HCT116 (cell line): ENCODE measurements around the gene SLC46A3.

Experiments used
- CEBPB ChIP-seq: IDR thresholded peaks from 2 replicates; pipeline ENCODE4 v1.6.1; 2012; ENCODE audit warnings: low read depth
- CTCF ChIP-seq, 3 experiments: fragments of 200-600 bp in 1 of 3; sonication (generic) in 1 of 3; IDR thresholded peaks in 2 of 3; conservative IDR thresholded peaks in 1 of 3; 2 replicates each; pipeline ENCODE4 v1.5.1; 2012 to 2017; ENCODE audit warnings: low read depth in 2 of 3, low read length in 2 of 3, antibody characterized with exemption in 1 of 3, borderline replicate concordance in 1 of 3, control low read depth in 1 of 3, mild to moderate bottlenecking in 1 of 3, mixed read lengths in 1 of 3, mixed run types in 1 of 3, moderate library complexity in 1 of 3; ENCODE audit not compliant: insufficient read depth in 1 of 3
- EZH2 ChIP-seq: fragments of 200-600 bp; sonication (generic); IDR thresholded peaks from 2 replicates; pipeline ENCODE4 v1.6.1; 2017; ENCODE audit warnings: antibody characterized with exemption, mixed run types
- EZH2phosphoT487 ChIP-seq: fragments of 200-600 bp; IDR thresholded peaks from 2 replicates; pipeline ENCODE4 v1.6.1; 2018; ENCODE audit warnings: antibody characterized with exemption, borderline replicate concordance
- FOSL1 ChIP-seq: IDR thresholded peaks from 2 replicates; pipeline ENCODE4 v1.6.1; 2012; ENCODE audit warnings: low read depth
- JUND ChIP-seq: IDR thresholded peaks from 2 replicates; pipeline ENCODE4 v1.6.1; 2012
- POLR2A ChIP-seq: IDR thresholded peaks from 2 replicates; pipeline ENCODE4 v1.7.0; 2011; ENCODE audit warnings: borderline replicate concordance; ENCODE audit not compliant: insufficient read depth, insufficient read length; ENCODE audit errors: extremely low read depth
- POLR2AphosphoS5 ChIP-seq: IDR thresholded peaks from 2 replicates; pipeline ENCODE4 v1.6.1; 2011; ENCODE audit warnings: mild to moderate bottlenecking, low read depth, low read length, moderate library complexity
- SIN3A ChIP-seq: IDR thresholded peaks from 2 replicates; pipeline ENCODE4 v1.6.1; 2012; ENCODE audit warnings: low read depth
- ZFX ChIP-seq: fragments of 450-650 bp; IDR thresholded peaks from 2 replicates; pipeline ENCODE4 v1.6.1; 2017
- TF ChIP-seq, protein P1 (sequence below): IDR thresholded peaks from 2 replicates; pipeline ENCODE4 v1.6.1; 2012

DNA sequence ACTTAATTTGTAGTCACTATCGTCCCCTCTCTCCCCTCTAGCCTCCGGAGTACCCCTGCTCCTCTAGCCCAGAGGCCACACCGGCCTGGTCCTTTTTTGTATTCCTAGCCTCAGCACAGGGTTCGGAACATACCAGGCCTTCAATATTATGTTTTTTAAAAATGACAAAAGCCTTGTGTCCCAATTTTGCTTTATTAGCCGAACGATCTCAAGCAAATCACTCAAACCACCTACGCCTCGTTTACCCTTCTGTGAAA lies 60.3 kb downstream of the SLC46A3 start:
- TF ChIP-seq ZFX (no peak), EZH2 (no peak), CTCF (IDR thresholded peaks at IDR 0.05 in 2 of 3, conservative IDR thresholded peaks at IDR 0.05 in 1 of 3; ENCODE audit: borderline replicate concordance in 1 of 3, insufficient read depth in 1 of 3, low read depth in 2 of 3, low read length in 2 of 3) (no peak), FOSL1 (no peak), POLR2A (no peak), SIN3A (no peak), CEBPB (no peak), POLR2AphosphoS5 (no peak), EZH2phosphoT487 (no peak), JUND (no peak)
- TF ChIP-seq, protein P1, sequence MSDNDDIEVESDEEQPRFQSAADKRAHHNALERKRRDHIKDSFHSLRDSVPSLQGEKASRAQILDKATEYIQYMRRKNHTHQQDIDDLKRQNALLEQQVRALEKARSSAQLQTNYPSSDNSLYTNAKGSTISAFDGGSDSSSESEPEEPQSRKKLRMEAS = no peak; the same call in 1 of the 2 replicates
